T-helper 2 cell treated with Interferon-gamma antibody and Interleukin-4, amounts not matched to agents 5 μg/mL and 100 μg/mL, for 36 hours (primary cell): ENCODE results near the gene CASKIN1.
A peak's percentile ranks its signal among the peaks of the same experiment; 100 is the strongest.

Experiments
- DNase-seq: peaks from one replicate; pipeline ENCODE4 v3.0.0; 2021; ENCODE audit warnings: low spot score
- H3K27ac Mint-ChIP-seq: one replicate; pipeline ENCODE4 v1.8.0; 2021; ENCODE audit warnings: mild to moderate bottlenecking, mixed read lengths
- H3K27me3 Mint-ChIP-seq: one replicate; pipeline ENCODE4 v1.8.0; 2021; ENCODE audit warnings: low read depth, mixed read lengths
- H3K36me3 Mint-ChIP-seq: one replicate; pipeline ENCODE4 v1.8.0; 2021; ENCODE audit warnings: low read depth, mixed read lengths
- H3K4me1 Mint-ChIP-seq: one replicate; pipeline ENCODE4 v1.8.0; 2021; ENCODE audit warnings: low read depth, mixed read lengths
- H3K4me3 Mint-ChIP-seq: one replicate; pipeline ENCODE4 v1.8.0; 2022; ENCODE audit warnings: mild to moderate bottlenecking, moderate library complexity, mixed read lengths
- H3K9me3 Mint-ChIP-seq: one replicate; pipeline ENCODE4 v1.8.0; 2021; ENCODE audit warnings: mixed read lengths

The CASKIN1 gene

DNA sequence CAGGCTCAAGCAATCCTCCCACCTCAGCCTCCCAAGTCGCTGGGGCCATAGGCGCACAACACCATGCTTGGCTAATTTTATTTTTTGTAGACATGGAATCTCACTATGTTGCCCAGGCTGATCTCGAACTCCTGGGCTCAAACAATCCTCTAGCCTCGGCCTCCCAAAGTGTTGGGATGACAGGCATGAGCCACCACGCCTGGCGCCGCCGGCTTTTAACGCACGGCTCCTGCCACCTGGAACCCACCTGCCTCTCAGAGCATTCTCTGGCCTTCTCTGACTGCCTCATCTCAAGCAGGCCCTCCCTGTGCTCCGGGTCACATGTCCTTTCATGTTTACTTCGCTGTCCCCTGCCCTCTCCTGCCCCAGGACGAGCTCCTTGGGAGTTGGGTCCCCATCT, 10.3 kb downstream of the CASKIN1 start:
- Mint-ChIP-seq H3K36me3 (no peaks in the 10 kb centered on the region), H3K9me3 (no peaks in the 10 kb centered on the region), H3K4me3 (no peak overlapping the region), H3K4me1 (no peaks in the 10 kb centered on the region), H3K27me3 (no peaks in the 10 kb centered on the region), H3K27ac (no peak overlapping the region)
- no peak for DNase-seq

DNA sequence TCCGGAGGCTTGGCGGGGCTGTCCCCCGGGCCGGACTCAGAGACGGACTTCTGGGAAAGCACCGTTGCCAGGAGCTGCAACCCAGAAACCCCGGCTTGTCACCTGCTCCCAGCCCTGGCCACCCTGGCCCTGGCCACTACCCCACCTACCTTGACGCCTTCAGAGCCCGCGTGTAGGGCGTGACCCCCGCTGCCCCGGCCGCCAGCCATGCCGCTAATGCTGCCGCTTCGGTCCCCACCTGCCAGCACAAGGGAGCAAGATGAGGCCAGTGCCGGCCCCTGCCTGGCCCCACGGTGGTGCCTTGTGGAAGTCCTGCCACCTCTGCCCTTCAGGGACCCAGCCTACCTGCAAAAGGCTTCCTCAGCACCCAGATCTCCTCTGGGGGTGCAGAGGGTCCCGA, 11.4 kb downstream of the CASKIN1 start:
- H3K4me3 Mint-ChIP-seq = no peak overlapping the region
- no peak overlapping the region for H3K27ac Mint-ChIP-seq
- no peaks in the 10 kb centered on the region for H3K9me3 Mint-ChIP-seq
- no peak for DNase-seq
- no peaks in the 10 kb centered on the region for H3K27me3 Mint-ChIP-seq
- no peaks in the 10 kb centered on the region for H3K36me3 Mint-ChIP-seq
- H3K4me1 Mint-ChIP-seq = no peaks in the 10 kb centered on the region

DNA sequence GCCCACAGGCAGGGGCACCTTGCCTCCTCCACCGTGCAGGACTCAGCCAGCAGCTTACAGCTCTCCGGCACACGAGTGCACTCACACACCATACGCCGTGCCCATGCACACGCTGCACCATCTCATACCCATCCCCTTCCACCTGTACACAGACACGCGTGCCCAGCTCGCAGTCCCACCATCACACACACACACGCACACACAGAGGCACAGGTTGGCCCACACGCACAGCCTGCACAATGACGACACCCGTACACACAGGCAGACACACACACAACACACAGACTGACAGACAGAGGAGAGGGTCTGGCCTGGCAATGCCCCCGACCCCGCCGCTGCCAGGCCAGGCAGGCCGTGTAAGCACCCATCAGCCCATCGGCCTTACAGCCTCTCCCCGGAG, 12.1 kb downstream of the CASKIN1 start:
- Mint-ChIP-seq H3K9me3 (no peaks in the 10 kb centered on the region), H3K36me3 (no peaks in the 10 kb centered on the region), H3K27me3 (no peaks in the 10 kb centered on the region), H3K27ac (no peak overlapping the region), H3K4me1 (no peaks in the 10 kb centered on the region), H3K4me3 (no peak overlapping the region)
- DNase-seq = no peak

DNA sequence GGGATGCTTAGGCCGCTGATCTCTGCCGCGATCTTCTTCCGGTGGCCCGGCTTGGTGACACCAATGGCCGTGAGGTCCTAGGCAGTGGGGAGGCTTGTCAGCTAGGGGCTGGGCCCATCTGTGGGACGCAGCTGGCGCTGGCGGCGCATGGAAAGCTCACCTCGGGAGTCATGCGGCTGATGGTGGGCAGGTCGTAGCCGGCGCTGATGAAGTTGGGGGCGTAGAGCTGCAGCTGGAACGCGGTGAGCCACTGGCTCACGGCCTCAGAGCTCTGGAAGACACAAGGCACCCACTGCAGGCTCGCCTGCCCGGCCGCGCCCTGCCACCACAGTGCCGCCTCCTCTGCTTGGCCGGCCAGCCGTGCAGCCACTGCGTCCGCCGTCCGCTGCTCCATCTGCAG, 12.7 kb downstream of the CASKIN1 start:
- Mint-ChIP-seq H3K27me3 (no peaks in the 10 kb centered on the region), H3K4me3 (no peak overlapping the region), H3K27ac (no peak overlapping the region), H3K36me3 (no peaks in the 10 kb centered on the region), H3K4me1 (no peaks in the 10 kb centered on the region), H3K9me3 (no peaks in the 10 kb centered on the region)
- no peak for DNase-seq

DNA sequence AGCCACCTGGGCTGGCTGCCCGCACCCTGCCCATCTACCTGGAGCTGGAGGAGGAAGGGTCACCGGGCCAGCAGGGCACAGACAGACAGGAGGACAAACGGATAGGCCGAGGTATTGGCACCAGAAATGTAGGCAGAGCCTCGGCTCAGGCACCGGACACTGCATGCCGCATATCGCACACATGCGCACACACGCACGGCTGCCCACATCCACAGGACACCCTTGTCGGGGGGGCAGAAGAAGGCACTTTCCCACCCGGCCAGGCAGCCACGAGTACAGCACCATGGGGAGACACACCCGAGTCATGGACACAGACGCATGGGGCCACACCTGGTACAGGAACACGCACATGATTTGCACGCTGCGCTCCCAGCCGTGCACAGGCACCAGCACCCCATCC, 14.5 kb downstream of the CASKIN1 start:
- DNase-seq = no peak
- Mint-ChIP-seq H3K36me3 (peaks cover under 1% of the 10 kb centered on the region), H3K27me3 (no peaks in the 10 kb centered on the region), H3K9me3 (no peaks in the 10 kb centered on the region), H3K4me1 (no peaks in the 10 kb centered on the region), H3K27ac (peak overlapping the region; percentile 26), H3K4me3 (no peak overlapping the region)

DNA sequence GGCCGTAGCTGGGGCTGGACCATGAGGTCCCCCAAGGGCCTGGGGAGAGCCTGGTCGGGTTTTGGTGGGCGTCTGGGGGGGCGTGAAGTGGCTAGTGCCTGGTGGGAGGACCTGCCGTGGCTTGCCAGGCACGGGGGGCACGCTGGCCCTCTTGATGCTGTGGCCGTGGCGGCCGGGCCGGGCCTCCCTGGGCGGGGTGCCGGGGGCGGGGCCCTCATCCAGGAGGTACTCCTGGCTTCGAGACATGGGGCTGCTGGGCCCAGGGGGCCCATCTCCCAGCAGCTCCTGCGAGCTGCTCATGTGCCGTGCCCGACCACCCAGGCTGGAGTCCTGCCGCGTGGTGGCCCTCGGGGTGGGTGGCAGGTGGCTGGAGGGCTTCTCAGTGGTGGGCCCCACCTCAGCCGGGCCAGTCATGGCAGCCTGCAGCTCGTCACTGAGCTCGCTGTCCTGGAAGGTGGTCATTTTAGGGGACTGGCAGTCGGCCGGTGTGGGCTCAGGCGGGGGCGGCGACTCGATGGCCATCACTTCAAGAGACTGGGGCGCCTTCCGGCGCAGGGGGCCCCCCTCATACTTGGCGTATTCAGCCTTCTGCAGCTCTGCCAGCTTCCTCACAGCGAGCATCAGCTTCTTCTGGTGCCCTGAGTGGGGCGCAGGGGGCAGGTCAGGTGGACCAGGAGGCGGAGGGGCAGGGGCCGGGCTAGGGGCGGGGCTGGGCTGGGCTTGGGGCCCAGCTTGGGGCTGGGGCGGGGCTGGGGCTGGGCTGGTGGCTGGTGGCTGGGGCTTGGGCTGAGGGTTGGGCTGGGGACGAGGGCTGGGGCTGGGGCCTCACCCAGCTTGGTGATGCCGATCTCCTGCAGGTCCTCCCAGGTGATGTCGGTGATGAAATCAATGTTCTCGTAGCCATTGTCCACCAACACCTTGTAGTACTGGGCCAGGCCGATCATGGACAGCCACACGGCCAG, 15.2 kb downstream of the CASKIN1 start:
- H3K4me3 Mint-ChIP-seq = no peak overlapping the region
- peaks cover 3% of the 10 kb centered on the region for H3K36me3 Mint-ChIP-seq
- DNase-seq = no peak
- H3K27ac Mint-ChIP-seq = no peak overlapping the region
- H3K9me3 Mint-ChIP-seq = no peaks in the 10 kb centered on the region
- H3K4me1 Mint-ChIP-seq = no peaks in the 10 kb centered on the region
- no peaks in the 10 kb centered on the region for H3K27me3 Mint-ChIP-seq

DNA sequence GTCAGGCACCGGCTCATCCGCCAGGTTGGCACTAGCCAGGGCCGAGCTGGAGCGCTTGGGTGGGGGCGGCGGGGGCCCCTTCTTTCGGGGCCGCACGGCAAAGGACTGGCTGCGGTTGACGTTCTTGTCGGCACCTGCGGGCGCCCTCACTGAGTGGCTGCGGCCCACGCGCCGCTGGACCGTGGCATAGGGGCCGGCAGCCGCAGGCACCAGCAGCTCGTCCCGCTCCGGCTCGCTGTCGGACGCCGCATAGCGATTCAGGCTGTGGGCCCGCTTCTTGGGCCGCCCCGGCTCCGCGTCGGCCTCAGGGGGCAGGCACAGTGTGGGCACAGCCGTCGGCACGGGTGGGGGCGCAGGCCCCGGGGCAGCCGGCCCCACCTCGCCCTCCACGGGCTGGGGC, 15.9 kb downstream of the CASKIN1 start:
- Mint-ChIP-seq H3K36me3 (peaks cover 7% of the 10 kb centered on the region), H3K27me3 (no peaks in the 10 kb centered on the region), H3K9me3 (no peaks in the 10 kb centered on the region), H3K27ac (no peak overlapping the region), H3K4me3 (no peak overlapping the region), H3K4me1 (no peaks in the 10 kb centered on the region)
- DNase-seq = no peak

DNA sequence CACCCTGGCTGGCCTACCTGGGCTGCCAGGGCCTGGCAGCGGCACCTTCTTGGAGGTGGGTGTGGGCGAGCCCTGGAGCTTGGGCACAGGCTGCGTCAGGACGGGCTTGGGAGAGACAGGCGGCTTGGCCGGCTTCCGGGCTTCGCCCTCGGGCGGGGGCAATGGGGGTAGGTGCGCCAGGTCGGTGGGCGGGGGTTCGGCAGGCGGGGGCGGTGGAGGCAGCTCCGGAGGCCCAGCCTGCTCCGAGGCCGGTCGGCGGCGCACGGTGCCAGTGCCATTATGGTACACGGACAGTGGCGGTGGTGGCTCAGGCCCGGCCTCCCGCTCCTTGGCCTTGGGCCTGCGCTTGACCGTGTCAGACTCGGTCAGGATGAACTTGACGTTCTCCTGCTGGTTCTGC, 16.8 kb downstream of the CASKIN1 start:
- no peak overlapping the region for H3K27ac Mint-ChIP-seq
- no peaks in the 10 kb centered on the region for H3K4me1 Mint-ChIP-seq
- H3K9me3 Mint-ChIP-seq = no peaks in the 10 kb centered on the region
- H3K27me3 Mint-ChIP-seq = no peaks in the 10 kb centered on the region
- no peak for DNase-seq
- peaks cover 9% of the 10 kb centered on the region for H3K36me3 Mint-ChIP-seq
- H3K4me3 Mint-ChIP-seq = no peak overlapping the region

DNA sequence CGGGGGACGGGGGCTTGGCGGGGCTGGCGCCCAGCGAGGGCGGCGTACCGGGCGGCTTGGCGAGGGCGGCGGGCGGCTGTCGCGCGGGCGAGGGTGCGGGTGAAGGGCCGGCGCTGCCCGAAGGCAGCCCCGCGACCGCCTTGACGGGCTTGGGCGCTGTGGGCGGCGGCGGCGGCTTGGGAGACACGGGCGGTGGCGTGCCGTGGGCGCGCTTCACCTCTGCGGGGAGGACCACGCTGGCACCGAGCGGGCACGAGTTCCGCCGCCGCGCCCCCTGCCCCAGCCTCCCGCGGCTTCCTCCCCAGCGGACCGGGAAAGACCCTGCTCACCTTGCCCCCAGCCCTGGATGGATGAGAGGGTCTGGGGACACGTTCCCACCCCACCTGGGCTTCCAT, 17.3 kb downstream of the CASKIN1 start:
- Mint-ChIP-seq H3K9me3 (no peaks in the 10 kb centered on the region), H3K27ac (no peak overlapping the region), H3K27me3 (no peaks in the 10 kb centered on the region), H3K4me3 (no peak overlapping the region), H3K4me1 (no peaks in the 10 kb centered on the region), H3K36me3 (peaks cover 10% of the 10 kb centered on the region)
- DNase-seq = no peak

DNA sequence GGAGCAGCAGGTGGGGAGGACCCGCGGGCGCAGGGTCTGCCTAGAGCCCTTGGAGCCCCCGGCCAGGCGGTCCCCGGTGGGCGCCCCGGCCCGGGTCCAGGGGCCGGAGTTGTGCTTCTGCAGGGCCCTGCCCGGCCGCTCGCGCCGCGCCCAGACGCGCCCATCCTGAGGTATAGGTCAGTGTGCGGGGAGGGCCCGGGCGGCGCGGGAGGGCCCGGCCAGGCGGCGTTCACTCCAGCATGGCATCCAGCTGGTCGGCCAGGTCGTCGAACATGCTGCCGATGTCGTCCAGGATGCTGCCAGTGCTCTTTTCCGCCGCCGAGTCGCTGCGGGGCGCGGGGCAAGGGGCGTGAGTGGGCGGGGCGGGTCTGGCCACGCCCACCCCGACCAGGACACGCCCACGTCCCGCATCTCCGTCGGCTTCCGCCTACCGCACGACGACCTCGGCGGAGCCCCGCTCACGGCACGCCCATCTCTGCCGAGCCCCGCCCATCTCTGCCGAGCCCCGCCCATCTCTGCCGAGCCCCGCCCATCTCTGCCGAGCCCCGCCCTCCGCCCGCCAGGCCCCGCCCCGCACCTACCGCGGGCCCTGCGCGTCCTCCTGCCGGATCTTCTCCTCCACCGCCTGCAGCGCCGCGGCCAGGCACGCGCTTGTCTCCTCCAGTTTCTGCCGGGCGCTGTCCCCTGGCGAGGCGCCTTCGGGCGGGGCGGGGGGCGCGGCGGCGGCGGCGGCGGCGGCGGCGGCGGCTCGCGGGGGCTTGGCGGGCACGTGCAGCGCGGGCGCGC, 17.9 kb downstream of the CASKIN1 start:
- DNase-seq = peak; percentile 19
- Mint-ChIP-seq H3K4me3 (no peak overlapping the region), H3K27ac (no peak overlapping the region), H3K9me3 (no peaks in the 10 kb centered on the region), H3K27me3 (no peaks in the 10 kb centered on the region), H3K36me3 (peaks cover 14% of the 10 kb centered on the region), H3K4me1 (no peaks in the 10 kb centered on the region)

DNA sequence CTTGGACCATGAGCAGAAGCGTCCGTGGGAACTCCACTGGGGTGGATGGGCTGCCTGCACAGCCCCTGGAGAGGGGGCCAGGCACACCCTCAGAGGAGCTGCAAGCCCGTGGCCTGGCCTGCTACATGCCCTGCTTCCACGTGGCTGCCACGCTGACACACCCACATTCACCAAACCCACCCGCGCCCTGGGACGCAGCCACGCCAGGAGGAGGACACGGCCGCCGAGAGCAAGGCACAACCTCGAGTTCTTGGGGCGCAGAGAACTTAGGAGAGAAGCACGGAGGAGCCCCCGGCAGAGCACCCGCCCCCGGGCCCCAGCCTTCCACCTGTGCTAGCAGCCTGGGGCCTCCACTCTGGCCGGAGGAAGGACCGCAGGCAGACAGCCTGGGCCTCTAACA, 18.8 kb downstream of the CASKIN1 start:
- Mint-ChIP-seq H3K4me1 (no peaks in the 10 kb centered on the region), H3K9me3 (no peaks in the 10 kb centered on the region), H3K4me3 (no peak overlapping the region), H3K36me3 (peaks cover 14% of the 10 kb centered on the region), H3K27me3 (no peaks in the 10 kb centered on the region), H3K27ac (no peak overlapping the region)
- no peak for DNase-seq

DNA sequence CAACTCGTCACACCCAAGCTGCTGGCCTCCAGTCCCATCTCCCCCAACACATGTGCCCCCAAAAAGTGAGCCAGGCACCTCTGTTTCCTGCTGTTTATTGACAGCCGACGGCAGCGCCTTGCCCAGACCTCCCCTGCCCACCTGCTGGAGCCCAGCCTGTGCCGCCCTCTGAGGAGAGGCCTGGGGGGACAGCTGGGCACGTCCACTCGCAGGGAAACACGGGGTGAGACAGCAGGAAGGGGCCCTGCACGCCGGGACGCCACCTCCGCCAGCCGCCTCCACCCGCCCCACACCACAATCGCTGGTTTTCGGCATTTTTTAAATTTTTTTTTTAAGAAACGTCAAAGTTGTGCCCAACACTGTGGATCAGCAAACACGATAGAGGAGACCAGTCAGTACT, 19.3 kb downstream of the CASKIN1 start:
- H3K9me3 Mint-ChIP-seq = no peaks in the 10 kb centered on the region
- no peak for DNase-seq
- peaks cover 14% of the 10 kb centered on the region for H3K36me3 Mint-ChIP-seq
- no peak overlapping the region for H3K27ac Mint-ChIP-seq
- H3K4me1 Mint-ChIP-seq = no peaks in the 10 kb centered on the region
- no peak overlapping the region for H3K4me3 Mint-ChIP-seq
- no peaks in the 10 kb centered on the region for H3K27me3 Mint-ChIP-seq

DNA sequence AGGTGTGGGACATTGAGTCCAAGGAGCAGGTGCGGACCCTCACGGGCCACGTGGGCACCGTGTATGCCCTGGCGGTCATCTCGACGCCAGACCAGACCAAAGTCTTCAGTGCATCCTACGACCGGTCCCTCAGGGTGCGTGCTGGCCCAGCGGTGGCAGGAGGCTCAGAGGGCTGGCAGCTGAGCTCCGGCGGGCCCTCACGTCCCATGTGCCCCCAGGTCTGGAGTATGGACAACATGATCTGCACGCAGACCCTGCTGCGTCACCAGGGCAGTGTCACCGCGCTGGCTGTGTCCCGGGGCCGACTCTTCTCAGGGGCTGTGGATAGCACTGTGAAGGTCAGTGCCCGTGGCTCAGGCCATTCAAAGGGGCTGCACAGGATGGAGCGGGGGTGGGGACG, 20.4 kb downstream of the CASKIN1 start:
- Mint-ChIP-seq H3K27me3 (no peaks in the 10 kb centered on the region), H3K9me3 (no peaks in the 10 kb centered on the region), H3K27ac (no peak overlapping the region), H3K4me3 (no peak overlapping the region), H3K36me3 (peaks cover 14% of the 10 kb centered on the region), H3K4me1 (no peaks in the 10 kb centered on the region)
- no peak for DNase-seq

DNA sequence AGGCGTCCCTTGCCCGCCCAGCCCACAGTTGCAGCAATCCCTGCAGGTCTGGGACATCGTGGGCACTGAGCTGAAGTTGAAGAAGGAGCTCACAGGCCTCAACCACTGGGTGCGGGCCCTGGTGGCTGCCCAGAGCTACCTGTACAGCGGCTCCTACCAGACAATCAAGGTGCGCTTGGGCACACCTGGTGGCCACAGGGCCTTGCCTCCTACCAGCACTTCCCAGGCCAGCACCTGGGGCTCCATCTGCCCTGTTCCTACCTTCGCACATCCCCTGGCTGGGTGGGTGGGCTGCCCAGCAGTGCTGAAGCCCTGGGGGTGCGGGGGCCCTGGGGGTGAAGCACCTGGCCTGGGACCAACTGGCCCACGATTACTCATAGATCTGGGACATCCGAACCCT, 21.0 kb downstream of the CASKIN1 start:
- H3K36me3 Mint-ChIP-seq = peaks cover 14% of the 10 kb centered on the region
- no peaks in the 10 kb centered on the region for H3K4me1 Mint-ChIP-seq
- no peaks in the 10 kb centered on the region for H3K9me3 Mint-ChIP-seq
- DNase-seq = no peak
- H3K27ac Mint-ChIP-seq = no peak overlapping the region
- no peak overlapping the region for H3K4me3 Mint-ChIP-seq
- H3K27me3 Mint-ChIP-seq = no peaks in the 10 kb centered on the region
